SK-N-SH (cell line): ENCODE measurements around the gene MYH11. TPM values are rescaled to one million over a fixed set of nuclear protein-coding genes. Genes with fewer than 3 reads are reported as not detected.

Source experiments
- CTCF ChIA-PET: fragments of 300-600, 350-600 bp; formaldehyde crosslinking; extraction: SDS; loops from one replicate; lab custom pipeline; 2021; lab: Yijun Ruan, JAX
- POLR2A ChIA-PET: fragments of 350-600 bp; sonication (Branson Sonifier 250); formaldehyde crosslinking; extraction: SDS; loops from one replicate; lab custom pipeline; 2020; ENCODE audit warnings: antibody characterized with exemption, inconsistent platforms; lab: Yijun Ruan, JAX
- DNase-seq: peaks from one replicate; pipeline ENCODE4 v3.0.0; 2012
- H2AFZ ChIP-seq: fragments of 200-600 bp; sonication (generic); 2 replicates; pipeline ENCODE4 v1.8.1; 2016; ENCODE audit warnings: antibody characterized with exemption, mild to moderate bottlenecking, low read depth
- H3F3A ChIP-seq: fragments of 200-600 bp; sonication (generic); replicated peaks from 2 replicates; pipeline ENCODE3; 2016; ENCODE audit warnings: antibody characterized with exemption, mild to moderate bottlenecking; ENCODE audit not compliant: insufficient read depth
- H3K27ac ChIP-seq, 2 experiments: fragments of 200-500 bp in 1 of 2; fragments of 200-600 bp in 1 of 2; sonication (Bioruptor generic) in 1 of 2; sonication (generic), shearing (Covaris generic) in 1 of 2; 2 replicates each; pipeline versions ENCODE4 v1.5.1 to v1.6.1; 2014 to 2016; ENCODE audit warnings: low read depth in 2 of 2, inconsistent platforms in 1 of 2, low read length in 1 of 2, mild to moderate bottlenecking in 1 of 2, mixed read lengths in 1 of 2
- H3K27me3 ChIP-seq: fragments of 200-600 bp; sonication (generic), shearing (Covaris generic); 2 replicates; pipeline ENCODE4 v1.6.1; 2016; ENCODE audit warnings: mixed run types; ENCODE audit not compliant: insufficient read depth
- H3K36me3 ChIP-seq, 2 experiments: fragments of 200-500 bp in 1 of 2; fragments of 200-600 bp in 1 of 2; sonication (Bioruptor generic) in 1 of 2; sonication (generic) in 1 of 2; replicated peaks in 1 of 2; 2 replicates each; pipeline versions ENCODE3 to v1.5.1; 2014 to 2016; ENCODE audit warnings: low read length in 1 of 2, mild to moderate bottlenecking in 1 of 2; ENCODE audit not compliant: insufficient read depth in 2 of 2, control insufficient read depth in 1 of 2
- H3K4me1 ChIP-seq, 2 experiments: fragments of 200-500 bp in 1 of 2; fragments of 200-600 bp in 1 of 2; sonication (Bioruptor generic) in 1 of 2; sonication (generic), shearing (Covaris generic) in 1 of 2; 2 replicates each; pipeline versions ENCODE4 v1.5.1 to v1.6.1; 2014 to 2016; ENCODE audit warnings: low read depth in 1 of 2, low read length in 1 of 2, mixed run types in 1 of 2; ENCODE audit not compliant: insufficient read depth in 2 of 2, control insufficient read depth in 1 of 2
- H3K4me2 ChIP-seq: fragments of 200-600 bp; sonication (generic), shearing (Covaris generic); 2 replicates; pipeline ENCODE4 v1.6.1; 2017; ENCODE audit warnings: mixed run types
- H3K4me3 ChIP-seq, 2 experiments: fragments of 200-500 bp in 1 of 2; fragments of 200-600 bp in 1 of 2; sonication (Bioruptor generic) in 1 of 2; sonication (generic), shearing (Covaris generic) in 1 of 2; 2 replicates each; pipeline versions ENCODE4 v1.5.1 to v1.8.1; 2014 to 2016; ENCODE audit warnings: low read depth in 2 of 2, inconsistent platforms in 1 of 2, low read length in 1 of 2, mild to moderate bottlenecking in 1 of 2, mixed read lengths in 1 of 2, moderate library complexity in 1 of 2
- H3K79me2 ChIP-seq: fragments of 200-600 bp; sonication (generic); 2 replicates; pipeline ENCODE4 v1.8.1; 2017; ENCODE audit warnings: mild to moderate bottlenecking; ENCODE audit not compliant: insufficient read depth
- H3K9ac ChIP-seq: fragments of 200-600 bp; sonication (generic); 2 replicates; pipeline ENCODE4 v1.6.1; 2017; ENCODE audit warnings: mixed run types
- H3K9me2 ChIP-seq: fragments of 200-600 bp; sonication (generic); 2 replicates; pipeline ENCODE4 v1.6.1; 2017; ENCODE audit warnings: mixed run types
- H3K9me3 ChIP-seq: fragments of 200-600 bp; sonication (generic); 2 replicates; pipeline ENCODE4 v1.6.1; 2017; ENCODE audit warnings: mixed run types, mild to moderate bottlenecking, moderate library complexity
- H4K20me1 ChIP-seq: fragments of 200-600 bp; sonication (generic); 2 replicates; pipeline ENCODE4 v1.6.1; 2017; ENCODE audit warnings: mild to moderate bottlenecking, mixed run types; ENCODE audit not compliant: insufficient read depth
- EZH2phosphoT487 ChIP-seq: fragments of 200-600 bp; sonication (generic); IDR thresholded peaks from 2 replicates; pipeline ENCODE4 v1.6.1; 2017; ENCODE audit warnings: low read depth, mixed run types, mild to moderate bottlenecking, antibody characterized with exemption, moderate library complexity, borderline replicate concordance
- FOSL2 ChIP-seq: IDR thresholded peaks from 2 replicates; pipeline ENCODE4 v1.4.0; 2012; ENCODE audit warnings: low read depth, mild to moderate bottlenecking, moderate library complexity, borderline replicate concordance
- GABPA ChIP-seq: IDR thresholded peaks from 2 replicates; pipeline ENCODE4 v1.4.0; 2012; ENCODE audit warnings: low read depth, mild to moderate bottlenecking
- GATA2 ChIP-seq: sonication (generic); formaldehyde crosslinking; IDR thresholded peaks from 2 replicates; pipeline ENCODE4 v1.5.0; 2020; ENCODE audit warnings: mild to moderate bottlenecking, missing genetic modification reagents
- NFIC ChIP-seq: IDR thresholded peaks from 2 replicates; pipeline ENCODE4 v1.4.0; 2012; ENCODE audit warnings: borderline replicate concordance
- RFX5 ChIP-seq: IDR thresholded peaks from 2 replicates; pipeline ENCODE4 v1.6.1; 2012; ENCODE audit warnings: mild to moderate bottlenecking, improper control_type of control experiment, low read length
- SMC3 ChIP-seq: IDR thresholded peaks from 2 replicates; pipeline ENCODE4 v1.6.1; 2012; ENCODE audit warnings: low read depth, low read length, improper control_type of control experiment
- TAF1 ChIP-seq: IDR thresholded peaks from 2 replicates; pipeline ENCODE4 v1.6.1; 2012; ENCODE audit warnings: low read depth, mild to moderate bottlenecking, low read length, moderate library complexity, borderline replicate concordance
- TEAD4 ChIP-seq: IDR thresholded peaks from 2 replicates; pipeline ENCODE4 v1.4.0; 2012; ENCODE audit warnings: mild to moderate bottlenecking, borderline replicate concordance; ENCODE audit not compliant: insufficient read depth
- WGBS: methylation state at CpG from one replicate; pipeline ENCODE4 v1.1.6; 2017; ENCODE audit warnings: low lambda C conversion rate; 5-methylcytosine and 5-hydroxymethylcytosine counted together
- polyA plus RNA-seq, 3 experiments: library from polyadenylated mRNA; depleted of rRNA; stranded (reverse); fragments of >200 nt; gene quantifications; 2 replicates each; pipeline ENCODE4 v1.2.3, GENCODE V29; 2012
- TF ChIP-seq, protein P1 (sequence below): IDR thresholded peaks from 2 replicates; pipeline ENCODE4 v1.6.1; 2012; ENCODE audit warnings: mild to moderate bottlenecking, low read depth, low read length, moderate library complexity
- TF ChIP-seq, protein P2 (sequence below): IDR thresholded peaks from 2 replicates; pipeline ENCODE4 v1.4.0; 2012; ENCODE audit warnings: low read depth, borderline replicate concordance
- TF ChIP-seq, protein P3 (sequence below): IDR thresholded peaks from 2 replicates; pipeline ENCODE4 v1.4.0; 2012; ENCODE audit warnings: low read depth, borderline replicate concordance

MYH11 gene
- polyA plus RNA-seq, 1 of the 3 experiments (the other 2 are of a cell fraction) = 0.02 TPM

DNA sequence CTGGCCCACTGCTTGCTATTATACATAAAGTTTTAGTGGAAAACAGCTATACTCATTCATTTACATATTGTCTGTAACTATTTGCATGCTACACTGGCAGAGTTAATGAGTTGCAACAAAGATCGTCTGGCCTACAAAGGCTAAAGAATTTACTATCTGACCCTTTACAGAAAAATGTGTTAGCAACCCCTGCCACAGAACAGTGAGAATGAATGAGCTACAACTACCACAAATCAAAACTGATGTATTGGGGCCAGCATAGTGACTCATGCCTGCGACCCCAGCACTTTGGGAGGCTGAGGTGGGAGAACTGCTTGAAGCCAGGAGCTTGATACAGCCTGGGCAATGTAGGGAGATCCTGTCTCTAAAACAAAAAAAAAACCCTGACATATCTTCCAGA, 92.7 kb downstream of the MYH11 start:
- H3K79me2 ChIP-seq = no peaks in the 10 kb centered on the region
- peaks cover 4% of the 10 kb centered on the region; the same call in 1 of the 2 replicates for H3K27me3 ChIP-seq
- DNase-seq = no peak
- H4K20me1 ChIP-seq = no peaks in the 10 kb centered on the region
- no peak overlapping the region for H3K27ac ChIP-seq
- no peak overlapping the region for H2AFZ ChIP-seq
- ChIA-PET CTCF (interaction anchor here (2.4 to 4.8 kb wide), 2 partner anchors 13 to 58 kb away, joined by 8 to 33 read pairs; no protein-coding TSS in a partner anchor), POLR2A (no interaction called here)
- no peaks in the 10 kb centered on the region for H3K9me2 ChIP-seq
- WGBS = 33% methylated on average over 2 of the region's 2 CpGs
- H3K4me3 ChIP-seq = no peak overlapping the region
- H3K36me3 ChIP-seq = no peaks in the 10 kb centered on the region
- no peak overlapping the region for H3K4me2 ChIP-seq
- no peaks in the 10 kb centered on the region for H3F3A ChIP-seq
- no peaks in the 10 kb centered on the region for H3K9me3 ChIP-seq
- no peak overlapping the region for H3K9ac ChIP-seq
- no peaks in the 10 kb centered on the region for H3K4me1 ChIP-seq
- no peak for TF ChIP-seq EZH2phosphoT487
- TF ChIP-seq, protein P1, sequence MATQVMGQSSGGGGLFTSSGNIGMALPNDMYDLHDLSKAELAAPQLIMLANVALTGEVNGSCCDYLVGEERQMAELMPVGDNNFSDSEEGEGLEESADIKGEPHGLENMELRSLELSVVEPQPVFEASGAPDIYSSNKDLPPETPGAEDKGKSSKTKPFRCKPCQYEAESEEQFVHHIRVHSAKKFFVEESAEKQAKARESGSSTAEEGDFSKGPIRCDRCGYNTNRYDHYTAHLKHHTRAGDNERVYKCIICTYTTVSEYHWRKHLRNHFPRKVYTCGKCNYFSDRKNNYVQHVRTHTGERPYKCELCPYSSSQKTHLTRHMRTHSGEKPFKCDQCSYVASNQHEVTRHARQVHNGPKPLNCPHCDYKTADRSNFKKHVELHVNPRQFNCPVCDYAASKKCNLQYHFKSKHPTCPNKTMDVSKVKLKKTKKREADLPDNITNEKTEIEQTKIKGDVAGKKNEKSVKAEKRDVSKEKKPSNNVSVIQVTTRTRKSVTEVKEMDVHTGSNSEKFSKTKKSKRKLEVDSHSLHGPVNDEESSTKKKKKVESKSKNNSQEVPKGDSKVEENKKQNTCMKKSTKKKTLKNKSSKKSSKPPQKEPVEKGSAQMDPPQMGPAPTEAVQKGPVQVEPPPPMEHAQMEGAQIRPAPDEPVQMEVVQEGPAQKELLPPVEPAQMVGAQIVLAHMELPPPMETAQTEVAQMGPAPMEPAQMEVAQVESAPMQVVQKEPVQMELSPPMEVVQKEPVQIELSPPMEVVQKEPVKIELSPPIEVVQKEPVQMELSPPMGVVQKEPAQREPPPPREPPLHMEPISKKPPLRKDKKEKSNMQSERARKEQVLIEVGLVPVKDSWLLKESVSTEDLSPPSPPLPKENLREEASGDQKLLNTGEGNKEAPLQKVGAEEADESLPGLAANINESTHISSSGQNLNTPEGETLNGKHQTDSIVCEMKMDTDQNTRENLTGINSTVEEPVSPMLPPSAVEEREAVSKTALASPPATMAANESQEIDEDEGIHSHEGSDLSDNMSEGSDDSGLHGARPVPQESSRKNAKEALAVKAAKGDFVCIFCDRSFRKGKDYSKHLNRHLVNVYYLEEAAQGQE = no peak
- TF ChIP-seq GATA2 = no peak
- TF ChIP-seq SMC3 = no peak
- no peak for TF ChIP-seq TAF1
- TF ChIP-seq GABPA = no peak
- no peak for TF ChIP-seq RFX5
- TF ChIP-seq, protein P2, sequence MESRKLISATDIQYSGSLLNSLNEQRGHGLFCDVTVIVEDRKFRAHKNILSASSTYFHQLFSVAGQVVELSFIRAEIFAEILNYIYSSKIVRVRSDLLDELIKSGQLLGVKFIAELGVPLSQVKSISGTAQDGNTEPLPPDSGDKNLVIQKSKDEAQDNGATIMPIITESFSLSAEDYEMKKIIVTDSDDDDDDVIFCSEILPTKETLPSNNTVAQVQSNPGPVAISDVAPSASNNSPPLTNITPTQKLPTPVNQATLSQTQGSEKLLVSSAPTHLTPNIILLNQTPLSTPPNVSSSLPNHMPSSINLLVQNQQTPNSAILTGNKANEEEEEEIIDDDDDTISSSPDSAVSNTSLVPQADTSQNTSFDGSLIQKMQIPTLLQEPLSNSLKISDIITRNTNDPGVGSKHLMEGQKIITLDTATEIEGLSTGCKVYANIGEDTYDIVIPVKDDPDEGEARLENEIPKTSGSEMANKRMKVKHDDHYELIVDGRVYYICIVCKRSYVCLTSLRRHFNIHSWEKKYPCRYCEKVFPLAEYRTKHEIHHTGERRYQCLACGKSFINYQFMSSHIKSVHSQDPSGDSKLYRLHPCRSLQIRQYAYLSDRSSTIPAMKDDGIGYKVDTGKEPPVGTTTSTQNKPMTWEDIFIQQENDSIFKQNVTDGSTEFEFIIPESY = no peak
- TF ChIP-seq FOSL2 = no peak
- no peak for TF ChIP-seq TEAD4
- TF ChIP-seq, protein P3, sequence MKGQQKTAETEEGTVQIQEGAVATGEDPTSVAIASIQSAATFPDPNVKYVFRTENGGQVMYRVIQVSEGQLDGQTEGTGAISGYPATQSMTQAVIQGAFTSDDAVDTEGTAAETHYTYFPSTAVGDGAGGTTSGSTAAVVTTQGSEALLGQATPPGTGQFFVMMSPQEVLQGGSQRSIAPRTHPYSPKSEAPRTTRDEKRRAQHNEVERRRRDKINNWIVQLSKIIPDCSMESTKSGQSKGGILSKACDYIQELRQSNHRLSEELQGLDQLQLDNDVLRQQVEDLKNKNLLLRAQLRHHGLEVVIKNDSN = no peak
- TF ChIP-seq NFIC = no peak
